HG03439 (cell line): ENCODE data around the gene MRPS34.
"Not testable (repeated sequence)": the region's sequence is repeated elsewhere in the genome, so short reads cannot be mapped to it uniquely, and the experiment has no call there.

Experiments used
- ATAC-seq: cut with Tn5 transposase; IDR thresholded peaks from one replicate; pipeline ENCODE4 v1.9.1; 2021; ENCODE audit warnings: mild to moderate bottlenecking, moderate library complexity; ENCODE audit not compliant: unreplicated experiment

Gene MRPS34

DNA sequence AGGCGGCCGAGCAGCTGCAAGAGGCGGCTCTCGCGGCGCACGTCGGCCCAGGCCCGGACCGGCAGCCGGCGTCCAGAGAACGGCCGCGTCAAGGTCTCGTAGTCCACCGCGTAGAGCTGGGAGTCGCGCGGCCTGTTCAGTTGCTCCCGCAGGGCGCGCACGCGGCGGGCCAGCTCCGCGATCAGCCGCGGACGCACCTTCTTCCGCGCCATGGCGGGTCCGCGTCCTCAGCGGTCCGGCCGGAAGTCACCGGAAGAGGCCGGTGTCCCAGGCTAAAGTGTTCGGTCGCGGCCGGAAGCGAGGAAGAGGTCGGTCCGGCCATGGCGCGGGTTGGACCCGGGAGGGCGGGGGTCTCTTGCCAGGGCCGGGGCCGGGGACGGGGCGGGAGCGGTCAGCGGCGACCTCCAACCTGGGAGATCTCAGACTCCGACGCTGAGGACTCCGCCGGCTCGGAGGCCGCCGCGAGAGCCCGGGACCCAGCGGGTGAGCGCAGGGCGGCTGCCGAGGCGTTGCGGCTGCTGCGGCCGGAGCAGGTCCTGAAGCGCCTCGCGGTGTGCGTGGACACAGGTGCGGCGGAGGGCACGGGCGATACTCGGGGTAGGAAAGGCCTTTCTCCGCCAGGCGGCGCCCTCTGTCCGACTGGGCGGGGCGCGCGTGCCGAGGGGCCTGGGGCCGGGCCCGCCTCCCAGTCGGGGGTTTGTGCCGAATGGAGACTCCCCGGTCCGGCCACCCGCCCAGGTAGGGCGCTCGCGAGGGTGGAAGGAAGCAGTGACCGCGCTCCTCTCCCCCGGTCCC lies at the start of gene MRPS34:
Gene MRPS34 (minus strand): TSS at position 227 of the 795 bp plus-strand sequence. CDS start 15 bp downstream, at position 212.
- peak; percentile 45 for ATAC-seq

GRCh38 chr16:1821861-1822611 lies 49.1 kb upstream of the MRPS34 start:
- ATAC-seq = no peak

DNA sequence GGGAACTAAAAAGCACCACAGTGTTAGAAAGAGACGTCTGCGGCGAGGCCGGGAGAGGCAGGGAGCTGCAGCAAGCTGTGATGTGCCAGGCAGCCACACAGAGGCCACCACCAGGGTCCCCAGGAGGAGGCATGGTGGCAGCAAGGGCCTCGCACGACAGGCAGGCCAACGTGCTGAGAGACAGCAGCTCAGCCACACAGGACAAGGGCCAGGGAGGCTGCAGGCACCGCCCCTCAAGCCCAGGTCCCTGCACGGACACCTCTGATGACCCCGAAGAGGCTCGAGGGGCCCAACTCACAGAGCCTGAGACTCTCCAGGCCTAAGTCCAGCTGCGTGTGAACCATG lies 48.0 kb upstream of the MRPS34 start:
- no peak for ATAC-seq

GRCh38 chr16:1820096-1820945 lies 47.4 kb upstream of the MRPS34 start:
- ATAC-seq = no peak

- ATAC-seq = no peak
These were observed 46.7 kb upstream of the MRPS34 start for GRCh38 chr16:1819611-1820010.

DNA sequence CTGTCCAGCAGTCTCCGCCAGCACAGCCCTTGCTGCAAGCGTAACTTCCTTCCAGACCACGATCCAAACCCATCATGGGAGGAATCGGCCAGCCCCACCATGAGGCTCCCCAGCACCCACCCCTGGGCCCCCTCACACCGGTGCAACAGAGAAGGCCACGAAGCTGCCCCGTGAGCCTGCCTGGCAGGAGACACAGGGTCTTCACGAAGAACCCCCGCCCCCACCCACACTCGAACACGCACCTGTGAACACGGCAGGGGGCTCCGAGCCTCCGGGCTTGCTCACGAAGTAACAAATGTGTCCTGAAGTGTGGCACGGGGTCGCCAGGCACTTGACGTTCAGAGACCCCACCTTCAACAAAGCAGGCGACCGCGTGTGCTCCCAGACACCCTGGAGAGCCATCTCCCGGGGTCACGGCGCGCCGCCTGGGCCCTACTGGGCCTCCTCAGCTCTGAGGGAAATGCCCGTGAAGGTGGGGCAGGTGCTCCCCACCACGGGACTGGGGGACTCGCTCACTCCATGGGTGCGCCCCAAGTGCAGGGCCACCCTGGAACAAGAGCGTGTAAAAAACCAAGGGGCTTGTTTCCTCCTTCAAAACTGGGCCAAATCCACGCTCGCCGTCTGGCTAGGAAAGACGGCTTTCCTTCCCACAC lies 46.1 kb upstream of the MRPS34 start:
- no peak for ATAC-seq

GRCh38 chr16:1818204-1818872 lies 45.4 kb upstream of the MRPS34 start:
- ATAC-seq = no peak

GRCh38 chr16:1817716-1818115 lies 44.8 kb upstream of the MRPS34 start:
- no peak for ATAC-seq

DNA sequence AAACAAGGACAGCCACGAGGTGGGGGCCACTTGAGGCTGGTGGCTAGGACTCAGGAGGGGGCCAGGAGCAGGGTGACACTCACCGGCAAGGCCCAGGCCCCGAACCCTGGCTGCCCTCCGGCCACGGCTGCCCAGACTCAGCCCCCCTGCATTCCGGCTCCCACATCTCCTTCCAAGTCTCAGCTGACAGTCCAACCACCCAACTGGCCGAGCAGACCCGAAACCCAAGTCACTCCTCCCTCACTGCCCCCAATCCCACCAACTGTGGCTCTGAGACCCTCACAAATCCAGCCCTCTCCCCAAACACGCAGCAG lies 44.3 kb upstream of the MRPS34 start:
- no peak for ATAC-seq

- ATAC-seq = no peak
These were observed 43.7 kb upstream of the MRPS34 start for GRCh38 chr16:1816396-1817275.

DNA sequence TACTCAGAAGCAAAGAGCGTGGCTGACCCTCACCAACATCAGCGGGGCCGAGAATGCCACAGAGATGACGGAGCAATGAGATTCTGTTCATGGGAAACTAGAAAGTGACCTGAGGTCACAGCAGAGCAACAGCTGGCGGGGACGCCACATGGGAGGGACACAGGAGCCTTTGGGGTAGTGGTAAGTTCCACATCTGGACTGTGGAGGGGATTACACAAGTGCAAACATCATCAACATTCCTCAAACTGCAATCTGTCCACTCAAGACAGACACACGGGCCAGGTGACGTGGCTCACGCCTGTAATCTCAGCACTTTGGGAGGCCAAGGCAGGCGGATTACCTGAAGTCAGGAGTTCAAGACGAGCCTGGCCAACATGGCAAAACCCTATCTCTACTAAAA lies 42.5 kb upstream of the MRPS34 start:
- ATAC-seq = no peak

DNA sequence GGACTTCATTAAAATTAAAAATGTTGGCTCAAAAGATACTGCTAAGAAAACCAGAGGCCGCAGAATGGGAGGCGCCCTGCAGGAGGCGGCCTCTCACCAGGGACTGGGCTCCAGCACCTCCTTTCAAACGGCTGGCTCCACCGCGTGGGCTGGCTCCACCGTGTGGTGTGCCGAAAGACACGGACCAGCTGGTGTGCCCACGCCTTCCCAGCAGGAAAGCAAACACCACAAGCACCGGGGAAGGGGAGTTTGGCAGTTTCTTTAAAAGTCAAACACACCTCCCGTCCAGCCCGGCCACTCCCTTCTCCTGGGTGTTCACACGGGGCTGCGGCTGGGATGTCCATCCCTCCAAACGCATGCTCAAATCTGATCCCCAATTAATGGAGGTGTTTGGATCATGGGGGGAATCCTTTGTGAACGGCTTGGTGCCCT lies 39.8 kb upstream of the MRPS34 start:
- ATAC-seq = no peak

- no peak for ATAC-seq
These were observed 37.6 kb upstream of the MRPS34 start for GRCh38 chr16:1810536-1810935.

GRCh38 chr16:1810106-1810505 lies 37.2 kb upstream of the MRPS34 start:
- ATAC-seq = no peak

- no peak for ATAC-seq
These were observed 36.4 kb upstream of the MRPS34 start for GRCh38 chr16:1809281-1809801.

- ATAC-seq = no peak
These were observed 35.8 kb upstream of the MRPS34 start for GRCh38 chr16:1808691-1809090.

GRCh38 chr16:1807626-1808025 lies 34.7 kb upstream of the MRPS34 start:
- ATAC-seq = no peak

GRCh38 chr16:1800701-1801100 lies 27.8 kb upstream of the MRPS34 start:
- ATAC-seq = no peak

GRCh38 chr16:1799263-1799662 lies 26.3 kb upstream of the MRPS34 start:
- not testable (repeated sequence) for ATAC-seq
